ENCODE results near the gene CYTH4.

CYTH4 gene

GRCh38 chr22:37267135-37267587 lies 15.1 kb upstream of the CYTH4 start:
- no peak for DNase-seq (ENCODE audit: extremely low read depth, low read depth)
- TF ChIP-seq, protein P1, sequence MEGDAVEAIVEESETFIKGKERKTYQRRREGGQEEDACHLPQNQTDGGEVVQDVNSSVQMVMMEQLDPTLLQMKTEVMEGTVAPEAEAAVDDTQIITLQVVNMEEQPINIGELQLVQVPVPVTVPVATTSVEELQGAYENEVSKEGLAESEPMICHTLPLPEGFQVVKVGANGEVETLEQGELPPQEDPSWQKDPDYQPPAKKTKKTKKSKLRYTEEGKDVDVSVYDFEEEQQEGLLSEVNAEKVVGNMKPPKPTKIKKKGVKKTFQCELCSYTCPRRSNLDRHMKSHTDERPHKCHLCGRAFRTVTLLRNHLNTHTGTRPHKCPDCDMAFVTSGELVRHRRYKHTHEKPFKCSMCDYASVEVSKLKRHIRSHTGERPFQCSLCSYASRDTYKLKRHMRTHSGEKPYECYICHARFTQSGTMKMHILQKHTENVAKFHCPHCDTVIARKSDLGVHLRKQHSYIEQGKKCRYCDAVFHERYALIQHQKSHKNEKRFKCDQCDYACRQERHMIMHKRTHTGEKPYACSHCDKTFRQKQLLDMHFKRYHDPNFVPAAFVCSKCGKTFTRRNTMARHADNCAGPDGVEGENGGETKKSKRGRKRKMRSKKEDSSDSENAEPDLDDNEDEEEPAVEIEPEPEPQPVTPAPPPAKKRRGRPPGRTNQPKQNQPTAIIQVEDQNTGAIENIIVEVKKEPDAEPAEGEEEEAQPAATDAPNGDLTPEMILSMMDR (IDR thresholded peaks at IDR 0.05; ENCODE audit: low read depth, low read length, missing control alignments): peak; percentile 94

GRCh38 chr22:37267661-37268413 lies 14.5 kb upstream of the CYTH4 start:
- TF ChIP-seq, protein P1 (IDR thresholded peaks at IDR 0.05; ENCODE audit: low read depth, low read length, missing control alignments): no peak
- DNase-seq (ENCODE audit: extremely low read depth, low read depth): no peak
- H3K4me3 ChIP-seq (replicated peaks; ENCODE audit: low read depth, low read length): no peak overlapping the region

More at GRCh38 chr22:37267135-37267587, 15.1 kb upstream of the CYTH4 start:
- H3K4me3 ChIP-seq (replicated peaks; ENCODE audit: low read depth, low read length): peak overlapping the region; percentile 32

- TF ChIP-seq, protein P1 (IDR thresholded peaks at IDR 0.05; ENCODE audit: low read depth, low read length, missing control alignments): no peak
- DNase-seq (ENCODE audit: extremely low read depth, low read depth): no peak
- no peak overlapping the region for H3K4me3 ChIP-seq (replicated peaks; ENCODE audit: low read depth, low read length)
Measured at GRCh38 chr22:37269936-37270678, 12.2 kb upstream of the CYTH4 start.

DNA sequence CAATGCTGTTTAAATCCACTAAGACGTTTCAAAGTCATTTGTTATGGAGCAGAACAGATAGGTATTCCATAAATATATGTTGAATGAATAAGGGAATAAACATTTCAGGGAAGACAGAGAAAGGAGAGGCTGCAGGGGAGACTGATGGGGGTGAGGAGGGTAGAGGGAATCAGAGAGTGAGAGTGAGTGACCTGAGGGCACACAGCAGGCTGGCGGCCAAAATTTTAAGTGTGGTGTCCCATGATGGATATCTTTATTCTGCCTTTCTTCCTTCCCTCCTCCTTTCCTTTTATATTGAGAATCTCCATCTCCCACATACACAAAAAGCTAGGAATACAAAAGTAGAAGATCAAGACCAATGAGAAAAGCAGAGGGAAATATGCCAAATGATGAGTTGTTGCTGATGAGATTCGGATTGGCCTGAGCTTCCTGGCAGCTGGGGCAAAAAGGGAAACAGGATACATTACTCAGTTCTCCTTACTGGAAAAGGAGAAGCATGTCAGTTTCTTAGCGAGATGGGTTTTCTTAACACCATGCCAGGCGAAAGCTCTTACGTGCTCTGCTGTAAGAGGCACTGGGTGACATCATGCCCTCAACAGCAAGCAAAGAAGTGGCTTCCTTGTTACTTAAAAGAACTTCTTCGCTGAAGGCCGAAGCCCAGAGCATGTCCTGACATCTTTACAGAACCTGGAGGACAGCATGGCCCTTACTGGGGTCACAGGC lies 11.2 kb upstream of the CYTH4 start:
- TF ChIP-seq, protein P1 (IDR thresholded peaks at IDR 0.05; ENCODE audit: low read depth, low read length, missing control alignments): no peak
- no peak overlapping the region for H3K4me3 ChIP-seq (replicated peaks; ENCODE audit: low read depth, low read length)
- DNase-seq (ENCODE audit: extremely low read depth, low read depth): no peak

- no peak for DNase-seq (ENCODE audit: extremely low read depth, low read depth)
- TF ChIP-seq, protein P1 (IDR thresholded peaks at IDR 0.05; ENCODE audit: low read depth, low read length, missing control alignments): no peak
Measured at GRCh38 chr22:37273126-37273845, 9.0 kb upstream of the CYTH4 start.

DNA sequence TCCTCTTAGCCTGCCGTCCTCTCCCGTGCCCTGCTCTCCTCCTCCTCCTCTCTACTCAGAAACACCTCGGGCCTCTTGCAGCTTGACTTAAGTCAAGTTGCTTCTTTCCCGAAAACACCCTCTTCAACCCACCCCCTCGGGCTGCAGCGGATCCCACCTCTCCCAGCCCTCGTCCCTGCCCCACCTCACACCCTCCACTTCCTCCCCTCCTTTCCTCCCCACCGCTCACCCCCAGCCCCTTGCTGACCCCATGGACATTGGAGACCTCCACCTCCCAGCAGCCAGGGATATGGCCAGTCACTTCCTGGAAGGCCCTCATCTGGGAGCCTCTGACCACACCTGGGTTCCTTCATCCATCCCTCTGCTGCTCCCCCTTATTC lies 8.5 kb upstream of the CYTH4 start:
- H3K4me3 ChIP-seq (replicated peaks; ENCODE audit: low read depth, low read length): no peak overlapping the region
- TF ChIP-seq, protein P1 (IDR thresholded peaks at IDR 0.05; ENCODE audit: low read depth, low read length, missing control alignments): no peak
- no peak for DNase-seq (ENCODE audit: extremely low read depth, low read depth)

More at GRCh38 chr22:37273126-37273845, 9.0 kb upstream of the CYTH4 start:
- H3K4me3 ChIP-seq (replicated peaks; ENCODE audit: low read depth, low read length): no peak overlapping the region

All from HFF-Myc (cell line).